HEK293 (cell line): ENCODE data around the gene ETS2.

ENCODE experiments used
- CTCF ChIP-seq: fragments of 450-650 bp; formaldehyde crosslinking; IDR thresholded peaks from 2 replicates; pipeline ENCODE4 v1.5.1; 2016; ENCODE audit warnings: missing biosample characterization, missing genetic modification characterization
- MYNN ChIP-seq: fragments of 450-650 bp; formaldehyde crosslinking; IDR thresholded peaks from 2 replicates; pipeline ENCODE4 v1.5.1; 2016; ENCODE audit warnings: missing biosample characterization, missing genetic modification characterization, borderline replicate concordance
- TRIM28 ChIP-seq: IDR thresholded peaks from 2 replicates; pipeline ENCODE4 v1.6.1; 2011; ENCODE audit warnings: low read length, control low read depth, borderline replicate concordance
- ZNF302 ChIP-seq: fragments of 450-650 bp; formaldehyde crosslinking; IDR thresholded peaks from 2 replicates; pipeline ENCODE4 v1.5.1; 2016; ENCODE audit warnings: missing biosample characterization, missing genetic modification characterization, low read depth
- ZNF501 ChIP-seq: fragments of 450-650 bp; formaldehyde crosslinking; IDR thresholded peaks from 2 replicates; pipeline ENCODE4 v1.5.1; 2016; ENCODE audit warnings: missing biosample characterization, missing genetic modification characterization
- ZNF510 ChIP-seq: fragments of 450-650 bp; formaldehyde crosslinking; IDR thresholded peaks from 2 replicates; pipeline ENCODE4 v1.5.1; 2018; ENCODE audit warnings: mild to moderate bottlenecking, missing genetic modification characterization, missing biosample characterization; ENCODE audit not compliant: insufficient replicate concordance
- ZNF549 ChIP-seq: fragments of 450-650 bp; IDR thresholded peaks from 2 replicates; pipeline ENCODE4 v1.5.1; 2018; ENCODE audit warnings: missing biosample characterization, missing genetic modification characterization, mild to moderate bottlenecking, inconsistent platforms, moderate library complexity
- ZNF670 ChIP-seq: fragments of 450-650 bp; formaldehyde crosslinking; IDR thresholded peaks from 2 replicates; pipeline ENCODE4 v1.5.1; 2016; ENCODE audit warnings: missing biosample characterization, missing genetic modification characterization, low read depth

- TF ChIP-seq ZNF501 (no peak), TRIM28 (no peak), ZNF670 (tag by site-specific recombination) (no peak), ZNF549 (tag by site-specific recombination) (no peak), CTCF (tag by site-specific recombination) (no peak), ZNF302 (tag by site-specific recombination) (no peak), ZNF510 (tag by site-specific recombination) (no peak), MYNN (tag by site-specific recombination) (no peak)
These were observed 28.7 kb upstream of the ETS2 start for GRCh38 chr21:38777015-38777414.
